ENCODE results near the gene SRGAP1.

The SRGAP1 gene

DNA sequence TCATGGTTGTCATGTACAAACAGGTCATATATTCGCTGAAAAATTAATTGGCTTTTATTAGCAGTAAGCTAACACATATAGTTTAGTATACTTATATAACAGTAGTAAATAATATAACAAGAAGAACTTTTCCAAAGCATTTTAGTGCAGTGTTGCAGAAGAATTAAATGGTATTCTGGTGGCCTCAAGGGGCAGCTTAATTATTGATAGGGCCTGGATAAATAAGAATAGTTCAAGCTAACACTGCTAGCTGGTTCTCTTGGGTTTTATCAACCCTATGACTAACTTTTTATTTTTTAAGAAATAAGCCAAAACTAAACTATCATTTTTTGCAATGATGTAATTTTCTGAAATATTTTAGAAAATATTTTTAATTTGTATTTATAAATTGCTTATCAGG, 152.1 kb downstream of the SRGAP1 start:
- DNase-seq = no peak
- TF ChIP-seq, protein P1, sequence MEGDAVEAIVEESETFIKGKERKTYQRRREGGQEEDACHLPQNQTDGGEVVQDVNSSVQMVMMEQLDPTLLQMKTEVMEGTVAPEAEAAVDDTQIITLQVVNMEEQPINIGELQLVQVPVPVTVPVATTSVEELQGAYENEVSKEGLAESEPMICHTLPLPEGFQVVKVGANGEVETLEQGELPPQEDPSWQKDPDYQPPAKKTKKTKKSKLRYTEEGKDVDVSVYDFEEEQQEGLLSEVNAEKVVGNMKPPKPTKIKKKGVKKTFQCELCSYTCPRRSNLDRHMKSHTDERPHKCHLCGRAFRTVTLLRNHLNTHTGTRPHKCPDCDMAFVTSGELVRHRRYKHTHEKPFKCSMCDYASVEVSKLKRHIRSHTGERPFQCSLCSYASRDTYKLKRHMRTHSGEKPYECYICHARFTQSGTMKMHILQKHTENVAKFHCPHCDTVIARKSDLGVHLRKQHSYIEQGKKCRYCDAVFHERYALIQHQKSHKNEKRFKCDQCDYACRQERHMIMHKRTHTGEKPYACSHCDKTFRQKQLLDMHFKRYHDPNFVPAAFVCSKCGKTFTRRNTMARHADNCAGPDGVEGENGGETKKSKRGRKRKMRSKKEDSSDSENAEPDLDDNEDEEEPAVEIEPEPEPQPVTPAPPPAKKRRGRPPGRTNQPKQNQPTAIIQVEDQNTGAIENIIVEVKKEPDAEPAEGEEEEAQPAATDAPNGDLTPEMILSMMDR (IDR thresholded peaks at IDR 0.05; ENCODE audit: low read depth, low read length, missing control alignments) = no peak
- no peak overlapping the region for H3K4me3 ChIP-seq (ENCODE audit: low read depth, low read length)
- H3K27ac ChIP-seq = no peak overlapping the region
- H3K27me3 ChIP-seq (replicated peaks) = no peaks in the 10 kb centered on the region
- H3K36me3 ChIP-seq (replicated peaks) = peaks cover 3% of the 10 kb centered on the region
- in situ Hi-C loops (cut with HindIII; ENCODE audit: low pct_ligation_motif_present, low sequenced_read_pairs) = no loop called here

DNA sequence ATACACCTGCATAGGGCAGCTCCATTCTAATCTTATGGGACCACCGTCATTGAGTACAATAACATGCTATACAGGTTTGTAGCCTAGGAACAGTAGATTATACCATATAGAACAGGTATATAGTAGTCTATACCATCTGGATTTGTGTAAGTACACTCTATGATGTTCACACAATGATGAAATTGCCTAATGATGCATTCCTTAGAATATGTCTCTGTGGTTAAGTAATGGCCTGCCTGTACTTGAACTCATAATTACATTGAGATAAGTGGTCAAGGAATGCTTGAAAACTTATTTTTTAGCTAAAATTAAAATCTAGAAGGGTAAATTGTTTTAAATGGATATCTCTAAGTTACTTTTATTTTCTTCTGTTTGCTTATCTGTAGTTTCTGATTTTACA, 152.7 kb downstream of the SRGAP1 start:
- Histone ChIP-seq H3K4me3 (ENCODE audit: low read depth, low read length) (no peak overlapping the region), H3K27ac (no peak overlapping the region), H3K36me3 (replicated peaks) (peaks cover 3% of the 10 kb centered on the region), H3K27me3 (replicated peaks) (no peaks in the 10 kb centered on the region)
- TF ChIP-seq, protein P1 (IDR thresholded peaks at IDR 0.05; ENCODE audit: low read depth, low read length, missing control alignments) = no peak
- in situ Hi-C loops (cut with HindIII; ENCODE audit: low pct_ligation_motif_present, low sequenced_read_pairs) = no loop called here
- DNase-seq = no peak

DNA sequence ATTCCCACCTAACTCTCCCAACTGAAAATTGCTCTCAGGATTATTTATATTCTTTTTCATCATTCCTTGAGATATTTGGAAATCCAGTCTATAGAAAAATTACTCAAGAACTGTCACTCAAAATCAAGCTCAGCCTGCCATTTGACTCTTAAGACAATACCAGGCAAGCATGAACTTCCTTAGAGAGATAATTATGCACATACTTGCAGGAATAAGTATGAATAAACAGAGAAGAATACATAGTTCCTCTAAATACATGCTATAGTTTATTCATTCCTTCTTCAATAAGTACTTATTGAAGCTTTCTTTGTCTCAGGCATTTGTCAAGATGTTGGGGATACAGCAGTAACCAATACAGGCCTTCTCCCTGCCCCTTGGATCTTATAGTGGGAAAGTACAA, 154.1 kb downstream of the SRGAP1 start:
- no peak for DNase-seq
- TF ChIP-seq, protein P1 (IDR thresholded peaks at IDR 0.05; ENCODE audit: low read depth, low read length, missing control alignments) = no peak
- Histone ChIP-seq H3K27me3 (replicated peaks) (no peaks in the 10 kb centered on the region), H3K4me3 (ENCODE audit: low read depth, low read length) (no peak overlapping the region), H3K36me3 (replicated peaks) (no peaks in the 10 kb centered on the region), H3K27ac (no peak overlapping the region)
- in situ Hi-C loops (cut with HindIII; ENCODE audit: low pct_ligation_motif_present, low sequenced_read_pairs) = no loop called here

DNA sequence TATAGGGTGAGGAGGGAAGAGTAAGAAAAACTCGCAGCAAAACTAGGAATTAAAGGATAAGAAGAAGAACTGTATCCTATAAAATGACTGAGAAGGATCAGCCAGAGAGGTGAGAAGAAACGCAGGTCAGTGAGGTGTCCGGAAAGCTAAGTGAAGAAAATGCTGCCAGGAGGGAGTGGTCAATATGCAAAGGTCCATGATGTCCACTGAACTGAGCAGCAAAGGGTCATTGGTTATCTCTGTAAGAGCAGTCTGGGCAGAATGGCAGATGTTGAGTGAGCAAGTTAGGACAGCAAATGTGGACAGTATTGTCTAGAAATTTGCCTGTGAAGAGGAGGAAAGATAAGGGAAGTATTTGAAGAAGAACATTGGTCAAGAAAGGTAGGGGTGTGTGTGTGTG, 155.4 kb downstream of the SRGAP1 start:
- DNase-seq = no peak
- H3K27ac ChIP-seq = no peak overlapping the region
- no peaks in the 10 kb centered on the region for H3K27me3 ChIP-seq (replicated peaks)
- no peaks in the 10 kb centered on the region for H3K36me3 ChIP-seq (replicated peaks)
- TF ChIP-seq, protein P1 (IDR thresholded peaks at IDR 0.05; ENCODE audit: low read depth, low read length, missing control alignments) = no peak
- in situ Hi-C loops (cut with HindIII; ENCODE audit: low pct_ligation_motif_present, low sequenced_read_pairs) = no loop called here
- H3K4me3 ChIP-seq (ENCODE audit: low read depth, low read length) = no peak overlapping the region

DNA sequence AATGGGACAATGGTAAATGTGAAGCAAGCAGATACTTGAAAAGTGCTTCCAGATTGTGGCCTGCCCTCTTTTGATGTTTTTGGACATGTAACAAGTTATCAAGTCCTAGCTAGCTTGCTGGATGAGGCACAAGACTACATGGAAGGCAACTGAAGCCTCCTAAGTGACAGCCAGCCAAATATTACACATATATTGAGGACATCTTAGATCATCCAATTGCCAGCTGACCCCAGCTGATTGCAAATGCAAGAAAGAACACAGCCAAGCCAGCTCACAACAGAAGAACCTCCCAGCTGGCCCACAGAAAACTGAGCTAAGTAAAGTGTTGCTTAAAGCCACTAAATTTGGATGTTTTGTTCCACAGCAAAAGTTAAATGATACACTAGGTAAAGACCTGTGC, 156.9 kb downstream of the SRGAP1 start:
- DNase-seq = no peak
- Histone ChIP-seq H3K27ac (no peak overlapping the region), H3K27me3 (replicated peaks) (no peaks in the 10 kb centered on the region), H3K36me3 (replicated peaks) (no peaks in the 10 kb centered on the region), H3K4me3 (ENCODE audit: low read depth, low read length) (no peak overlapping the region)
- TF ChIP-seq, protein P1 (IDR thresholded peaks at IDR 0.05; ENCODE audit: low read depth, low read length, missing control alignments) = no peak
- in situ Hi-C loops (cut with HindIII; ENCODE audit: low pct_ligation_motif_present, low sequenced_read_pairs) = no loop called here

DNA sequence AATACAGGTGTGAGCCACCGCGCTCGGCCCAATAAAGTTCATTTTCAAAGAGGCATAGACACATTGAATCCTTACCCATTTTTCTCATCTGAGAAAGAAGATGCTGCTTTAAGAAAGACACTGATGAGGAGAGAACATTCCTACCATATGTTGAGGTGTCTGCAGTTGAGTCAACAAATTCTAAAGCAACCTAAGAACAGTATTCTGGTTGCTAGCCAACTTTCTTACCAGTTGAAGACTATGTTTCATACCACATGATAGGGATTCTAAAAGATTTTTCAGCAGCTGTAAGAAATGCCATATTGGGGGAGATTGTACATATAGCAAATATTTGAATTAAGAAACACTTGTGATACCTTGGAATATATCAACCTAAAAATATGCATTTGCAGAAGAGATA, 160.1 kb downstream of the SRGAP1 start:
- peak; percentile 44 for DNase-seq
- Histone ChIP-seq H3K36me3 (replicated peaks) (no peaks in the 10 kb centered on the region), H3K4me3 (ENCODE audit: low read depth, low read length) (no peak overlapping the region), H3K27me3 (replicated peaks) (no peaks in the 10 kb centered on the region), H3K27ac (peak overlapping the region; percentile 45)
- TF ChIP-seq, protein P1 (IDR thresholded peaks at IDR 0.05; ENCODE audit: low read depth, low read length, missing control alignments) = no peak
- in situ Hi-C loops (cut with HindIII; ENCODE audit: low pct_ligation_motif_present, low sequenced_read_pairs) = no loop called here
